WTC11 (cell line): Measurements from ENCODE around the gene ARHGAP18.

Experiments used
- AFF4 ChIP-seq: sonication (generic); formaldehyde crosslinking; IDR thresholded peaks from 2 replicates; pipeline ENCODE4 v1.8.1; 2023; ENCODE audit warnings: mild to moderate bottlenecking, missing genetic modification reagents, borderline replicate concordance
- ATF3 ChIP-seq: sonication (generic); formaldehyde crosslinking; conservative IDR thresholded peaks from 2 replicates; pipeline ENCODE4 v1.8.1; 2022; ENCODE audit warnings: mild to moderate bottlenecking, missing genetic modification reagents
- ATF6 ChIP-seq: sonication (generic); formaldehyde crosslinking; IDR thresholded peaks from 2 replicates; pipeline ENCODE4 v1.8.1; 2023; ENCODE audit warnings: mild to moderate bottlenecking, missing genetic modification reagents
- CTCF ChIP-seq: fragments of 200-600 bp; IDR thresholded peaks from 2 replicates; pipeline ENCODE4 v1.8.0; 2022; ENCODE audit warnings: antibody characterized with exemption
- FOXK1 ChIP-seq: sonication (generic); formaldehyde crosslinking; IDR thresholded peaks from 2 replicates; pipeline ENCODE4 v1.8.0; 2022; ENCODE audit warnings: mild to moderate bottlenecking, moderate library complexity, missing genetic modification reagents
- HMGXB4 ChIP-seq: sonication (generic); formaldehyde crosslinking; IDR thresholded peaks from 2 replicates; pipeline ENCODE4 v1.8.1; 2023; ENCODE audit warnings: mild to moderate bottlenecking, moderate library complexity, missing genetic modification reagents
- IRF1 ChIP-seq: sonication (generic); formaldehyde crosslinking; IDR thresholded peaks from 2 replicates; pipeline ENCODE4 v1.8.0; 2023; ENCODE audit warnings: missing genetic modification reagents
- JUN ChIP-seq: sonication (generic); formaldehyde crosslinking; IDR thresholded peaks from 2 replicates; pipeline ENCODE4 v1.8.0; 2023; ENCODE audit warnings: mild to moderate bottlenecking, missing genetic modification reagents
- MAX ChIP-seq: sonication (generic); formaldehyde crosslinking; IDR thresholded peaks from 2 replicates; pipeline ENCODE4 v1.8.0; 2022; ENCODE audit warnings: mild to moderate bottlenecking, missing genetic modification reagents
- NR2C2 ChIP-seq: sonication (generic); formaldehyde crosslinking; IDR thresholded peaks from 2 replicates; pipeline ENCODE4 v1.8.0; 2022; ENCODE audit warnings: mild to moderate bottlenecking, missing genetic modification reagents
- SMAD3 ChIP-seq: sonication (generic); formaldehyde crosslinking; IDR thresholded peaks from 2 replicates; pipeline ENCODE4 v1.8.0; 2022; ENCODE audit warnings: missing genetic modification reagents, mild to moderate bottlenecking, borderline replicate concordance
- TEAD1 ChIP-seq: sonication (generic); formaldehyde crosslinking; IDR thresholded peaks from 2 replicates; pipeline ENCODE4 v1.8.0; 2022; ENCODE audit warnings: mild to moderate bottlenecking, missing genetic modification reagents
- USF1 ChIP-seq: sonication (generic); formaldehyde crosslinking; IDR thresholded peaks from 2 replicates; pipeline ENCODE4 v1.8.0; 2022; ENCODE audit warnings: mild to moderate bottlenecking, missing genetic modification reagents
- ZBTB43 ChIP-seq: sonication (generic); formaldehyde crosslinking; IDR thresholded peaks from 2 replicates; pipeline ENCODE4 v1.8.1; 2023; ENCODE audit warnings: mild to moderate bottlenecking, missing genetic modification reagents

GRCh38 chr6:129684903-129685661, 24.9 kb downstream of the ARHGAP18 start:
- TF ChIP-seq CTCF: no peak
- TF ChIP-seq MAX (CRISPR knock-in tag): no peak
- TF ChIP-seq TEAD1 (CRISPR knock-in tag): no peak
- TF ChIP-seq ATF6 (CRISPR knock-in tag): no peak
- no peak for TF ChIP-seq IRF1 (CRISPR knock-in tag)
- TF ChIP-seq USF1 (CRISPR knock-in tag): no peak
- no peak for TF ChIP-seq ATF3 (CRISPR knock-in tag)
- no peak for TF ChIP-seq JUN (CRISPR knock-in tag)
- no peak for TF ChIP-seq HMGXB4 (CRISPR knock-in tag)
- no peak for TF ChIP-seq ZBTB43 (CRISPR knock-in tag)
- no peak for TF ChIP-seq FOXK1 (CRISPR knock-in tag)
- TF ChIP-seq NR2C2 (CRISPR knock-in tag): no peak
- no peak for TF ChIP-seq AFF4
- no peak for TF ChIP-seq SMAD3 (CRISPR knock-in tag)
